ENCODE data around the gene AGMO. TPM values are rescaled to one million over a fixed set of nuclear protein-coding genes. Genes with fewer than 3 reads are reported as not detected.

AGMO gene
- total RNA-seq, 1 experiment from 2014 or later = 0.11 TPM

GRCh38 chr7:15213093-15213492 is 348.7 kb downstream of the AGMO start:
- no TSS peak for BruUV-seq (replicated peaks)
- Histone ChIP-seq H3K9me3 (ENCODE audit: low read length) (no peaks in the 10 kb centered on the region), H2AFZ (ENCODE audit: low read length) (no peak overlapping the region), H3K9ac (ENCODE audit: low read length) (no peak overlapping the region), H3K4me2 (ENCODE audit: low read length) (no peak overlapping the region), H3K4me1 (ENCODE audit: insufficient read depth, low read length) (peaks cover 18% of the 10 kb centered on the region), H3K9me2 (replicated peaks; ENCODE audit: low read length) (no peaks in the 10 kb centered on the region), H3K36me3 (ENCODE audit: low read depth, low read length) (no peaks in the 10 kb centered on the region), H3K27ac (ENCODE audit: low read length) (no peak overlapping the region), H3F3A (ENCODE audit: low read length, unreplicated experiment) (peaks cover 7% of the 10 kb centered on the region), H3K4me3 (ENCODE audit: low read length) (no peak overlapping the region), H3K79me2 (ENCODE audit: low read length) (no peaks in the 10 kb centered on the region), H3K27me3 (ENCODE audit: low read length) (no peaks in the 10 kb centered on the region), H4K20me1 (ENCODE audit: low read length) (no peaks in the 10 kb centered on the region)
- CTCF ChIA-PET = interaction anchor here (0.5 to 0.6 kb wide), 2 partner anchors 15 to 196 kb away, joined by 3 to 20 read pairs; no protein-coding TSS in a partner anchor
- no peak for TF ChIP-seq EZH2phosphoT487 (IDR thresholded peaks at IDR 0.05; ENCODE audit: borderline replicate concordance, low read length)
- TF ChIP-seq CTCF (conservative IDR thresholded peaks at IDR 0.05; ENCODE audit: low read depth, low read length) = no peak
- no peak for TF ChIP-seq EZH2 (IDR thresholded peaks at IDR 0.05; ENCODE audit: low read length, unreplicated experiment)
- ATAC-seq (no peak), DNase-seq (no peak)
- POLR2A ChIA-PET (ENCODE audit: unreplicated experiment) = interaction anchor here (0.6 kb wide), 2 partner anchors 207 to 1512 kb away, joined by 3 read pairs; no protein-coding TSS in a partner anchor
- intact Hi-C loops (cut with micrococcal nuclease) = no loop called here

DNA sequence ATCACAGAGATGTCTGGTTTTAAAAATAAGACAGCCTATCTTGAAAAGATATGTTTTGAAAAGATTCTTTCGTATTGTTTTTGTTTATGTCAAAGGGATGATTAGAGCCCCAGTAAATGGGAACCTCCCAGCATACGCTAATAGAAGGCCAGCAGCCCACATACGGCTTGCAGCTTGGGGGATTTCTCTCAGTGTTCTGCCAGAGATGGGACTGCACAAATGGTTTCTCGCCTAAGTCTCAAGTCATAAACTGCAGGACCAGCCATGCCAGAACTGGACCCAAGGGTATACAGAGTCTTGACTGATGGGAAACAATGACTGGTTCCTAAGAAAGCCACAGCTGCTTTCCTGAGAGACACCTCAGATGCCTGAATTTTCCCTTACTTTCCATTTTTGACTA is 352.4 kb downstream of the AGMO start:
- ATAC-seq (no peak), DNase-seq (no peak)
- Histone ChIP-seq H3K4me1 (ENCODE audit: insufficient read depth, low read length) (peaks cover 18% of the 10 kb centered on the region), H3K79me2 (ENCODE audit: low read length) (no peaks in the 10 kb centered on the region), H3K27me3 (ENCODE audit: low read length) (no peaks in the 10 kb centered on the region), H3K9ac (ENCODE audit: low read length) (no peak overlapping the region), H3K9me3 (ENCODE audit: low read length) (no peaks in the 10 kb centered on the region), H3K4me3 (ENCODE audit: low read length) (no peak overlapping the region), H4K20me1 (ENCODE audit: low read length) (no peaks in the 10 kb centered on the region), H2AFZ (ENCODE audit: low read length) (no peak overlapping the region), H3K27ac (ENCODE audit: low read length) (no peak overlapping the region), H3K9me2 (replicated peaks; ENCODE audit: low read length) (no peaks in the 10 kb centered on the region), H3K36me3 (ENCODE audit: low read depth, low read length) (no peaks in the 10 kb centered on the region), H3K4me2 (ENCODE audit: low read length) (no peak overlapping the region), H3F3A (ENCODE audit: low read length, unreplicated experiment) (peaks cover 7% of the 10 kb centered on the region)
- ChIA-PET CTCF (no interaction called here), POLR2A (ENCODE audit: unreplicated experiment) (no interaction called here)
- TF ChIP-seq EZH2phosphoT487 (IDR thresholded peaks at IDR 0.05; ENCODE audit: borderline replicate concordance, low read length) (no peak), EZH2 (IDR thresholded peaks at IDR 0.05; ENCODE audit: low read length, unreplicated experiment) (no peak), CTCF (conservative IDR thresholded peaks at IDR 0.05; ENCODE audit: low read depth, low read length) (no peak)
- BruUV-seq (replicated peaks) = no TSS peak
- intact Hi-C loops (cut with micrococcal nuclease) = no loop called here

- Histone ChIP-seq H3K27ac (ENCODE audit: low read length) (no peak overlapping the region), H3K4me1 (ENCODE audit: insufficient read depth, low read length) (no peaks in the 10 kb centered on the region), H3K9me3 (ENCODE audit: low read length) (no peaks in the 10 kb centered on the region), H3K79me2 (ENCODE audit: low read length) (no peaks in the 10 kb centered on the region), H3K9ac (ENCODE audit: low read length) (no peak overlapping the region), H2AFZ (ENCODE audit: low read length) (0 out of 2 replicates have a peak overlapping the region, but pooled peaks have one; percentile 3), H4K20me1 (ENCODE audit: low read length) (no peaks in the 10 kb centered on the region), H3K27me3 (ENCODE audit: low read length) (no peaks in the 10 kb centered on the region), H3K9me2 (replicated peaks; ENCODE audit: low read length) (no peaks in the 10 kb centered on the region), H3K36me3 (ENCODE audit: low read depth, low read length) (no peaks in the 10 kb centered on the region), H3K4me2 (ENCODE audit: low read length) (no peak overlapping the region), H3K4me3 (ENCODE audit: low read length) (no peak overlapping the region), H3F3A (ENCODE audit: low read length, unreplicated experiment) (no peaks in the 10 kb centered on the region)
- ChIA-PET POLR2A (ENCODE audit: unreplicated experiment) (no interaction called here), CTCF (no interaction called here)
- DNase-seq = no peak
- intact Hi-C loops (cut with micrococcal nuclease) = no loop called here
- TF ChIP-seq CTCF (conservative IDR thresholded peaks at IDR 0.05; ENCODE audit: low read depth, low read length) (no peak), EZH2 (IDR thresholded peaks at IDR 0.05; ENCODE audit: low read length, unreplicated experiment) (no peak), EZH2phosphoT487 (IDR thresholded peaks at IDR 0.05; ENCODE audit: borderline replicate concordance, low read length) (no peak)
- ATAC-seq = no peak
- no TSS peak for BruUV-seq (replicated peaks)
Measured at GRCh38 chr7:15204421-15204820, 357.4 kb downstream of the AGMO start.

All from PC-3 (cell line).